GM21515 (cell line): ENCODE data around the gene ADGRA3.

Source experiments
- ATAC-seq: cut with Tn5 transposase; IDR thresholded peaks from one replicate; pipeline ENCODE4 v1.9.1; 2021; ENCODE audit not compliant: unreplicated experiment

ADGRA3 gene, protein sequence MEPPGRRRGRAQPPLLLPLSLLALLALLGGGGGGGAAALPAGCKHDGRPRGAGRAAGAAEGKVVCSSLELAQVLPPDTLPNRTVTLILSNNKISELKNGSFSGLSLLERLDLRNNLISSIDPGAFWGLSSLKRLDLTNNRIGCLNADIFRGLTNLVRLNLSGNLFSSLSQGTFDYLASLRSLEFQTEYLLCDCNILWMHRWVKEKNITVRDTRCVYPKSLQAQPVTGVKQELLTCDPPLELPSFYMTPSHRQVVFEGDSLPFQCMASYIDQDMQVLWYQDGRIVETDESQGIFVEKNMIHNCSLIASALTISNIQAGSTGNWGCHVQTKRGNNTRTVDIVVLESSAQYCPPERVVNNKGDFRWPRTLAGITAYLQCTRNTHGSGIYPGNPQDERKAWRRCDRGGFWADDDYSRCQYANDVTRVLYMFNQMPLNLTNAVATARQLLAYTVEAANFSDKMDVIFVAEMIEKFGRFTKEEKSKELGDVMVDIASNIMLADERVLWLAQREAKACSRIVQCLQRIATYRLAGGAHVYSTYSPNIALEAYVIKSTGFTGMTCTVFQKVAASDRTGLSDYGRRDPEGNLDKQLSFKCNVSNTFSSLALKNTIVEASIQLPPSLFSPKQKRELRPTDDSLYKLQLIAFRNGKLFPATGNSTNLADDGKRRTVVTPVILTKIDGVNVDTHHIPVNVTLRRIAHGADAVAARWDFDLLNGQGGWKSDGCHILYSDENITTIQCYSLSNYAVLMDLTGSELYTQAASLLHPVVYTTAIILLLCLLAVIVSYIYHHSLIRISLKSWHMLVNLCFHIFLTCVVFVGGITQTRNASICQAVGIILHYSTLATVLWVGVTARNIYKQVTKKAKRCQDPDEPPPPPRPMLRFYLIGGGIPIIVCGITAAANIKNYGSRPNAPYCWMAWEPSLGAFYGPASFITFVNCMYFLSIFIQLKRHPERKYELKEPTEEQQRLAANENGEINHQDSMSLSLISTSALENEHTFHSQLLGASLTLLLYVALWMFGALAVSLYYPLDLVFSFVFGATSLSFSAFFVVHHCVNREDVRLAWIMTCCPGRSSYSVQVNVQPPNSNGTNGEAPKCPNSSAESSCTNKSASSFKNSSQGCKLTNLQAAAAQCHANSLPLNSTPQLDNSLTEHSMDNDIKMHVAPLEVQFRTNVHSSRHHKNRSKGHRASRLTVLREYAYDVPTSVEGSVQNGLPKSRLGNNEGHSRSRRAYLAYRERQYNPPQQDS (N-terminal part only)

DNA sequence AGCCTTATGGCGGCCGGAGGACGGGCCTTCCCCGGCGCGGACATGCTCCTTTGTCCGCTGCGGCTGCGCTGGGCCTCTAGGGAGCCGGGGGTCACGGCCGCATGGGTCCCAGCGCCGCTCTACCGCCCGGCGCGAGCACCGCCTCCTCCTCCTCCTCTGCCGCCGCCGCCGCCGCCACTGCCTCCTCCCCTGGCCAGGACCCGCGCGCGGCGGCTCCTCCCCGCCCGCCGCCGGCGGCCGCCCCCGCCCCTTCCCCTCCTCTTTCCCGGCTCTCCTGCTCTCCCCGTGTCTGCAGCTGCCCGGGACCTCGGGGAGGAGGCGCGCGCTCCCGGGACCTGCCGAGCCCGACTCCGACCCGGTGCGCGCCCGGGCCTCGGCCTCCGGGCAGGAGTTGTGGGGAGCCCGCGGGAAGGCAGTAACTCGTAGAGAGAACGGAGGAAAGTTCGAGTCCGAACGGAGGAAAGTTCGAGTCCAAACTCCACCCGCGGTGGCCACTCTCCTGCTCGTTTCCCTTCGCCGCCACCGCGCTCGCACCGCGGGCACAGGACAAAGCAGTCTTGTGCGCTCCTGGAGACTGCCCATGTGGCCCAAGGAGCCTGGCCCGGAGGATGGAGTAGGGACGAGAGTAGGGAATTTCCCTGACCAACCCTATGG lies at the start of gene ADGRA3:
ADGRA3 (minus strand) TSS at position 179 of the 654 bp plus-strand sequence. CDS start 282 bp downstream, outside the sequence.
- ATAC-seq = no peak

DNA sequence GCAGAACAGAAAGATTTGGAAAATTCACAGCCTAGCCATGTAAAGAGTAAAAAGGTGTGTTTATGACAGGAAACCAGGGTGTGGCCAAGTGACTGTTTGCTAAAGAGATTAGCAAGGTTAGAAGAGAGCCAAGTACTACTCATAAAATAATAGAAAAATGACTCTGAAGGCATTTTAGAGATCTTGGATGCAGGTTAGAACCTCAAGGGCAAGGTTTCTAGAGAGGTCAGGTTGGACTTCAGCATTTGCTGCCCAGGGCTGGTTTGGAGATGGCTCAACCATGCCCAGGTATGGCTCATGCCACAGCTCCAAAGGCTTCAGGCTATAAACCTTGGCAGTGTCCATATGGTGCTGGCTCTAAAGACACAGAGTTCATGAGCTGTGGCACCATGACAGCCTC lies 40.6 kb upstream of the ADGRA3 start:
- no peak for ATAC-seq

DNA sequence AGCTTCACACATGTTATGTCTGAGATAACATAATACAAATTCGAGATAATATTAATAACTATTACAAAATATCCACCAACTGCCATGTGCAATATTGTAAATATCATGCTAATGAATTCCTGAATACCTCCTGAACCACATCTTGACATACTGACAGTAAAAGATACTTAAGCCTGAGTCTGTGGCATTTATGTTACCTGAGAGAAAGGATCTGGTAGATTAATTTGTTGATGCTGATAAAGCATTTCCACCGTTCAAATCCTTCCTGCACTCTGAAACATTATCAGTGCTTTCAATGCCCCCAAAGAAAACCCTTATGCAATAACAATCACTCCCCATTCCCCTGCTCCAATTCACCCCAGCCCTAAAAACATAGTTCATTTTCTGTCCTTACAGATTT lies 38.8 kb upstream of the ADGRA3 start:
- no peak for ATAC-seq

DNA sequence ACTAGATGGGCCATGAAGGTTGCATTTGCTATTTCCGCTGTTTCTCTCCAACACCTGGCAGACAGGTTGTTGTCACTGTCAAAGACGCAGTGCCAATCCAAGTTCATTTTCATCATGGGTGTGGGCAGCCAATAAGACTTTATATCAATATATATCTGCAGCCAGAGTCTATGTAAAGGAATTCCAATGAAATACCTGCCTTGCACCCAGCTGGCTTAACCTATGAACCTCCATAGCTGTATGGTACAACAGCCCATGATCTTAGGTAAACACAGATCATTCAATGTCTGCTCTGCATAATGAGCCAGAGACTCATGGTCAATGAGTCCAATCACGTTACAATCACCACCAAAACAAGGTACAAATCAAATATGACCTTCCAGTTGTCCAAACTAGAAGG lies 37.7 kb upstream of the ADGRA3 start:
- no peak for ATAC-seq

DNA sequence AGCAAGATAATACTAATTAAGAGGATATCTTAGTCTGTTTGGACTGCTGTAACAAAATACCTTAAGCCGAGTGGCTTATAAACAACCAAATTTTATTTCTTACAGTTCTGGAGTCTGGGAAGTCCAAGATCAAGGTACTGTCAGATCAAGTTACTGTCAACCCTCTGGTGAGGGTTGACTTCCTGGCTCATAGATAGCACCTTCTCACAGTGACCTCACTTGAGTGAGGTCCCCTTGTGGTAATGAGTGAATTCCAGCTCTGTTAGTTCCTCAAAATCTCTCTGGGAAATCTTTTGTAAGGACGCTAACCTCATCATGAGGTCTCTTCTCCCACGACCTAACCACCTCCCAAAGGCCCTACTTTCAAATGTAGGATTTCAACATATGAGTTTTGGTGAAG lies 36.9 kb upstream of the ADGRA3 start:
- ATAC-seq = no peak

DNA sequence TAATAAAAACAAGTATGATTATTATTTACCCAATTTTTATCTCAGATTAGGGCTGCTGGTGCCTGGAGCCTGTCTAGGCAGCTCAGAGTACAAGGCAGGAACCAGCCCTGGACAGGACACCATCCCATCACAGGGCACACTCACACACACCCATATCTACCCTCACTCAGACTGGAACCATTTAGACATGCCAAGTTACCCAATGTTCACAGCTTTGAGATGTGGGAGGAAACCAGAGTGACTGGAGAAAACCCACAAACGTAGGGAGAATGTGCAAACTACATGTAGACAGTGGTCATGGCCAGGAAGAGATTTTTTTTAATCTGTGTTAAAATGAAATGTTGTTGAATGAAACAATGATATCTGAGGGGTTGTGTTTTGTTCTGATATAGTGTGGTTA lies 35.7 kb upstream of the ADGRA3 start:
- ATAC-seq = no peak

DNA sequence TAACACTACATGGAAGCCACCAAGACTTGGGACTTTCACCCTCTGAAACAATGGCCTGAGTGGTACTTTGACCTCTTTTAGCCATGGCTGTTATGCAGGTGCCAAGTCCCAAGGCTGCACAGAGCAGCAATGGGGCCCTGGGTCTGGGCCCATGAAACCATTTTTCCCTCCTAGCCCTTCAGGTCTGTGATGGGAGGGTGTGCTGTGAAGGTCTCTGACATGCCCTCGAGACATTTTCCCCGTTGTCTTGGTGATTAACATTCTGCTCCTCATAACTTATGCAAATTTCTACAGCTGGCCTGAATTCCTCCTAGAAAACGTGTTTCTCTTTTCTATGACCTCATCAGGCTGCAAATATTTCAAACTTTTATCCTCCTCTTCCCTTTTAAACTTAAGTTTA lies 30.4 kb upstream of the ADGRA3 start:
- ATAC-seq = no peak

DNA sequence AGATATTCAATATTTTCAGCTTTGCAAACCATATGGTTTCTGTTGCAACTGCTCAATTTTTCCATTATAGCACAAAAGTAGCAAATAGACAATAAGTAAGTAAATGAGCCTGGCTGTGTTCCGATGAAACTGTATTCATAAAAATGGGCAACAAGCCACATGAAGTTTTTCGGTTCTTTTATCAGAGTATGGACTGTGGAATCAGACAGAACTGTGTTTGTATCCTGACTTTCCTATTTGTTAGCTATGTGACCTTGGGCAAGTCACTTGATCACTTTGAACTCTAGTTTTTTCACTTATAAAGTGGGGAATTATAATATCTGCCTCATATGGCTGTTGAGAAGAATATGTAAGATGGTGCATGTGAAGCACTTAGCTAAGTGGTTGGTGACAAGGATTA lies 23.4 kb upstream of the ADGRA3 start:
- ATAC-seq = no peak

DNA sequence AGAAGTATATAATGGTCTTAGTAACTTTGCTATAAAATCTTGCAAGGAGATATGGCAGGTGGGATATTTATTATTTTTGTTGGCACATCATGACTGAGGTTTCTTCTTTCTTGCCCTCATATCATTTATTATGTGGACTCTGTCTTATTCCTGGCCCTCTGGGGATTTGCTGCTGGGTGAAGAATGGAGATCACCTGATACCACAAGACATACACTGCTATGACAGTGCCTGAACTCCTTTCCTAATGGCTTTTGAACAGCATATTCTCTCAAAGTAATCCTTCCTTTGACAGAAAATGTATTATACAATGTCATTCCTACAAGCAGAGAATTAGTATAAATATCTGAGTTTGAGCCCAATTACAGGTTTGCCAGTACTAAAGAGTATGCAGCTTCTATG lies 22.0 kb upstream of the ADGRA3 start:
- ATAC-seq = no peak

DNA sequence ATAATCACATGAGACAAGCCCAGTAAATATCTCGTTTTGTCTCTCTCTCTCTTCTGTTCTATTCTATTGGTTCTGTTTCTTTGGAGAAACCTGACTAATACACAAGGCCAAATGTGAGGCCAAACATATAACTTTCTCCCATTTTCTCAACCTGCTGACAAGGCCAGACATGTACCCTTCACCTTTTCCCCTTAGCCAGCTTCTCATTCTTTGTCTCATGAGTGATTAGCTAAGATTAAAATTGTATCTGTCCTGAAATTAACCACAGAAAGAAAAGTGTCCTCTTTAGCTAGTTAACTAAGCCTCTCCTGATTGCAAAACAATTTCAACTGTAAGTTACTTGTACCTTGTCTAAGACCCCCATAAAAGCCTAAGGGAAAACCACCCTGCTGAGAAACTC lies 18.5 kb upstream of the ADGRA3 start:
- ATAC-seq = no peak

DNA sequence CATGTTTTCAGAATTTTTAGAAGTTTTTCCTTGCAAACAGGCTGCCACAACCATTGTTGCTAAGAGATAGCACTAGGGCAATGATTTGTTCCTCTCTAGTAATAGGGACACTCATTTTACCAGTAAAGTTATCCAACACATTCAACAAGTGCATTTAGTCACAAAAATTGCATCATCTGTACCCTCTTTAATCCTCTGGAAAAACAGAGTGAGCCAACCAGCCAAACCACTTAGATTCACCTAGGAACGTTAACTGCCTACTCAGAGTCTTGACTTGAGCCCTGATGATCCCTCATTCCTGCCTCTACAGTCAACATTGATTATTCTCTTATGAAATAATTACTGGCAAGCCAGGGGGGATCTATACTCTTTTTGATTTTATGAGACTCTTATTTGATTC lies 17.0 kb upstream of the ADGRA3 start:
- ATAC-seq = no peak

DNA sequence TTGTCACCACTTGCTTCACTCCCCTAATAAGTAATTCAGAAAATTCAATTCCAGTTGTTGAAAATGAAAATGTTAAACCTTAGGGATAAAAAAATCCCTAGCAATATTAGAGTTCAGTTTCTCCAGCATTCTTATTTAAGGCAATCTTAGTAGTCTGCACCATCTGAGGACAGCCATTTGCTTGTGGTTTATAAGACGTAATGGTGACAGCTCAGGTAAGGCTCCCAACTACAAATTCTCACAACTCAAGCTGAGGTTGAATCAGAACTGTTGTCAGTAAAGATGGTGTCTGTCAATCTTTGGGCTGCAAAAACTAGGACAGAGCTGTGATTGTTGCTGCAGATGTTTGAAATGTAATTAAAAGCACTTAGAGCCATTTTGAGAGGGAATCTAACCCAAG lies 16.3 kb upstream of the ADGRA3 start:
- no peak for ATAC-seq

DNA sequence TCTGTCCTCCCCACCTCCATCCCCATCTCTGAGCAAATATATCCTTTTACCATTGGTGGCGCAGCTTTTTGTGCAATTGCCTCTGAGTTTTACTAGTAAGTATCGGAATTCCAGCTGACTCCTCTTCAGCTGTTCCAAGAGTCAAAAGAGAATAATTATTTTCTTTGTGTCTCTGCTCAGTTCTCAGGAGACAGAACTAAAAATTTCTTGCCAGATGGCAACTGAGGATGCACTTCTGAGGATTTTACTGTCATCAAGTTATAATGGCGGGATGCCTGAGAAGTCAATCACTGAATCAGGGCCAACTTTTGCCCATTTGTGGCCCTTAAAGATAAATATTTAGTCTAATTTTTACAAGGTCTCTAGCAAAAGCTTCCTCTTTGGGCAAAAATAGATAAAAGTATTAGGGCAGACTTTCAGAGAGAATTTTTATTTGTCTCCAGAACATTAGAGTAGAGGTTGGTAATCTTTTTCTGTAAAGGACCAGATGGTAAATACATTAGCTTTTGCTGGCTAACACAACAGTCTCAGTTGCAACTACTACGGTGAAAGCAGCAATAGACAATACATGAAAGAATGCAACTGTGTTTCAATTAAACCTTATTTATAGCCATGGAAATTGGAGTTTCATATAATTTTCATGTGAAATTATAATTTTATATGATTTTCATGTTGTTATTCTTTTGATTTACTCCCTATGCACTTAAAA lies 15.6 kb upstream of the ADGRA3 start:
- no peak for ATAC-seq

DNA sequence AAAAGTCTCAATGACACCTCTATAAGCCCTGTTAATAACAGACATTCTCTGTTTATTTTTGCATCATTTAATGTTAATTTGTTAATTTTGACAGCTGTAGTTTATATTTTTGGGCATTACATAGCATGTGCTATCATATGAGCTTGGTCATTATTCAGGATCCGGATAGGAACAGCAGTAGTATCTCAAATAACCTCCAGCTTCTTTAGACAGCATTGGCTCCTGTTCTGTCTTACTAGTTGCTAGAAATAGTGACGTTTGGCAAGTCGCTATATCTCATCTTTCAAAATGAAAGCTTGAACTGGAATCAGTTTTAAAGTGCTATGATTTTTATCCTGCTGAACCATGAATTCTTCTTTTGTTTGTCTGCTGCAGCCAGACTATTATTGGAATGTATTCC lies 9.0 kb upstream of the ADGRA3 start:
- ATAC-seq = no peak

DNA sequence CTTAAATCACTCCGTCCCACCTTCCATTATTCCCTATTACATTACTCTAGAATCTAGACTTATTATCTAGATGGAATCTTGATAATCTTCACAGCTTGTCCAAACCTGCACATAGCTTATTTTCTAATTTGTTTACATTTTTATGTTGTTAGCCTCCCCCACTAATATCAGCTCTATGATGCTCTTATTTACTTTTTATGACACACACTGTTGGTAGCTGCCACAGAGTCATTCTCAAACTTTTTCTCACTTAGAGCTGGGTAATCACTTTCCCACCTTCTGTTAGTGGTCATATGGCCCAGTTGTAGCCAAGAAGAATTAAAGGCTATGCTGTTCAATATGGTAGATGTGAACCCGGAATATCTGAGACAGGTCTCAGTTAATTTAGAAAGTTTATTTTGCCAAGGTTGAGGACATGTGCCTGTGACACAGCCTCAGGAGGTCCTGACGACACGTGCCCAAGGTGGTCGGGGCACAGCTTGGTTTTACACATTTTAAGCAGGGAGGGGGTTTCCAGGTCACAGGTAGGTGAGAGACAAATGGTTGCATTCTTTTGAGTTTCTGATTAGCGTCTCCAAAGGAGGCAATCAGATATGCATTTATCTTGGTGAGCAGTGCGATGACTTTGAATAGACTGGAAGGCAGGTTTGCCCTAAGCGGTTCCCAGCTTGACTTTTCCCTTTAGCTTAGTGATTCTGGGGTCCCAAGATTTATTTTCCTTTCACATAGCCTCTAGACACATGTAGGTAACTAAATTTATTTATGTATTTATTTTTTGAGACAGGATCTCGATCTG lies 7.0 kb upstream of the ADGRA3 start:
- ATAC-seq = no peak

DNA sequence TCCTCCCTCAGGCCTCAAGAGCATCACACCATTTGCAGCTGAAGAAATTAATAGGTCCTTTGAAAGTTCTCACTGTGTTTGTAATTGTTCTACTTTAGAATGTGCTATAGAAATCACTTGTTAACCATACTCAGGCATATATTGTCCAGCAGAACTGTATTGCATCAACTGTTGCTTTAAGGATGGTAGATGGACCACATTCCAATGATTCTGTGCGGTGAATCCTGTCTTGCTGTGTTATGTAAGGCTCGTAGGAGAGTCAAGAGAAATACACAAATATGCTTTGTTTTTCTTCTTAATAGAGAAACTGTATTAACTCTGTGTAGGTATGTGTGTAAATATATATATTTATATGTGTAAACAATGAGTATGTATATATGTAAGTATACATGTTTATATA lies 6.3 kb upstream of the ADGRA3 start:
- no peak for ATAC-seq

DNA sequence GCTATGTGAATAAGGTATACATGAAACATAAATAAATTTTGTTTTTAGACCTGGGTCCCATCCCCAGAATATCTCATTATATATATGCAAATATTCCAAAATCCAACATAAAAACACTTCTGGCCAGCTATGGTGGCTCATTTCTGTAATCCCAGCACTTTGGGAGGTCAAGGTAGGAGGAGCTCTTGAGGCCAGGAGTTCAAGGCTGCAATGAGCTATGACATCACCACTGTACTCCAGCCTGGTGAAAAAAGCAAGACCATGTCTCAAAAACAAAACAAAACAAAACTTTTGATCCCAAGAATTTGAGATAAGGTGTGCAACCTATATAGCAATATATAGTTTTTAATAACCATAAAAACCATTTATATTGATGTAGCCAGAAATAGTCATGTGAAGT lies 5.4 kb upstream of the ADGRA3 start:
- ATAC-seq = no peak

DNA sequence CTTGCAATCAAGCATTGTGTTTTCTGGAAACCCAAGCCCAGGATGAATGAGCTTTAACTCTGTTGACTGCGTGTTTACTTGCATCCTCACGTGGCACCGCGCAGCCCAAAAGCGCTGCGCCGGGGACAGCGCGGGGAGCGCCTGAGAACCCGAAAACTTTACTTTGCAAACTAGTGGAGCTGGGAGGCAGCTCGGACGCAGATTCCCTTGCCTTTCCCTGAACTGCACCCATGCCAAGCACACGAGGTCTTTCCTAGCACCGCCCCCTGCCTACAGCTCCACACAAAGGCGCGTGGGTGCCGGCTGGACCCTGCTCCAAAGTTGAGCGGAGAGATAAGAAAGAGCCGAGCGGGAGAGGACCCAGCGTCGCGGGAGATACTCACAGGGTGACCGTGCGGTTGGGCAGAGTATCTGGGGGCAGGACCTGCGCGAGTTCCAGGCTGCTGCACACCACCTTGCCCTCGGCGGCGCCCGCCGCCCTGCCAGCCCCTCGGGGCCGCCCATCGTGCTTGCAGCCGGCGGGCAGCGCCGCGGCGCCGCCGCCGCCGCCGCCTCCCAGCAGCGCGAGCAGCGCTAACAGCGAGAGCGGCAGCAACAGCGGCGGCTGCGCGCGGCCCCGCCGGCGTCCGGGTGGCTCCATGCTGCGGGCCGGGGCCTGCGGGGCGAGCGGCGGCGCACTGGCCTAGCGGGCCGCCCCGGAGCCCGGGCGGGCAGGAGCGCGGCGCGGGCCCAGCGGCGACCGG lies 550 bp downstream of the ADGRA3 start:
- ATAC-seq = no peak

DNA sequence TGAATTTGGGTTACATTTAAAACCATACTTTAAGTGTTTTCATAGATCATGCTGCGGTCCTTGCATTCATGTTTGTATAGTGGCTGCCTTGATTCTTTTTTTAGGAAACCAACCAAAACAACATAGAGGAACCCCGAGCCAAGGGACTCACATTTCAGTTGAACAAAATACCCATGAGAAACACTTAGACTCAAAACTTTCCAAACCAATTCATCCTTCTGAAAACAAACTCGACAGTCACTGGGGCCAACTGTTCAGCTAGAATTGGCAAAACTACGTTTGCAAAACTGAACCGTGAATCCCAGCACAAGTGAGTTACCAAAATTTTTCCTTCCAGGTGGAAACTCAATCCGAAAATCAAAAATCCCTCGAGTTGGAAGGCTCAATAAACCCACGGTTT lies 1.4 kb downstream of the ADGRA3 start:
- ATAC-seq = no peak
